Measurements from ENCODE around the gene CDK14.

Gene CDK14

DNA sequence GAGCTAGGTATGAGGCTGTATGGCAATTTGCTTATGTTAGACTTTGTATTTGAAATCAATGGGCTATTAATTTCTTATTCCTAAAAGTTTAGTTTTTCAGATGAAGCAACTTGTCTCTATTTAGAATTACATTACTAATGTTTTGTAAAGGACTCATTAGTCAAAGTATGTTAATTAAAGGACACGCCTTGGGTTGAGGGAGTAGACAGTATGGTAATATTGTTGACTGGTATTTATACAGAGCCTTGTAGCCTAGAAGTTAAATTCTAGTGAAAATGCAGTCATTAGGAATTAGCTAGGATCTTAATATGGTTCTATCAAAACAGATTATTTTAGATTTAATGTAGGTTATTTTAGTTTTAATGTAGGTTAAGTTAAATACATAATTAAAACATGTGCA is 6.2 kb downstream of the CDK14 start:
- no peak overlapping the region for H3K4me3 ChIP-seq (replicated peaks; ENCODE audit: low read depth, low read length)
- no peak for TF ChIP-seq CTCF (IDR thresholded peaks at IDR 0.05; ENCODE audit: low read depth, low read length, missing control alignments)
- no peak for DNase-seq (ENCODE audit: extremely low read depth, low read depth)

DNA sequence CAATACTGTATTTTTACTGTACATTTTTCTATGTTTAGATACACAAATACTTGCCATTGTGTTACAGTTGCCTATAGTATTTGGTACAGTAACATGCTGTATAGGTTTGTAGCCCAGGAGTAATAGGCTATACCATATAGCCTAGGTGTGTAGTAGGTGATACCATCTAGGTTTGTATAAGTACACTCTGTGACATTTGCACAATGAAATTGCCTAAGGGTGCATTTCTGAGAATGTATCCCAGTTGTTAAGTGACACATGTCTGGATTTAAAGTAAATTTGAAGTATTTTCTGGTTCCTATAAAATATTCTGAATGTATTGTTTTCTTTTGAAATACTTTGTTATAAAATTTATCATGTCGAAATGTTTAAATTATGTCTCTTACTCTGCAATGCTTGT is 7.2 kb downstream of the CDK14 start:
- no peak for DNase-seq (ENCODE audit: extremely low read depth, low read depth)
- no peak for TF ChIP-seq CTCF (IDR thresholded peaks at IDR 0.05; ENCODE audit: low read depth, low read length, missing control alignments)
- no peak overlapping the region for H3K4me3 ChIP-seq (replicated peaks; ENCODE audit: low read depth, low read length)

DNA sequence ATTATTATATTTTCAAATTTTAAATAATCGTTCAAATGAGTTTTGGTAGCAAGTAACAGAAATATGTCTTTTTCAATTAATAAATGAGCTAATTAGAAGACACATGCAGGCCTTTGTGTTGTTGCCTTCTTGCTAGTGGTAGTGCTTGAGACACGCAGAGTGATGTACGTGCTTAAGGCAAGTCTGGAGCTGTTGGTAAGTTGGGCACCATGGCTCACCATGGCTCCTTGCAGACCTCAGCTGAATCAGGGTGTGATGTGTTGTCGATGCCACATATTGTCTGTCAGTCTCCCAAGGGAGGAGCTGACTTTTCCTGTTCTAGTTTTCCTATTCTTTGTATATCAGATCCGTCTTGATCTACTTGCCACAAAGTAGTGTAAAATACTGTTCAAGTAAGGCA is 8.3 kb downstream of the CDK14 start:
- no peak for TF ChIP-seq CTCF (IDR thresholded peaks at IDR 0.05; ENCODE audit: low read depth, low read length, missing control alignments)
- no peak overlapping the region for H3K4me3 ChIP-seq (replicated peaks; ENCODE audit: low read depth, low read length)
- DNase-seq (ENCODE audit: extremely low read depth, low read depth): no peak

DNA sequence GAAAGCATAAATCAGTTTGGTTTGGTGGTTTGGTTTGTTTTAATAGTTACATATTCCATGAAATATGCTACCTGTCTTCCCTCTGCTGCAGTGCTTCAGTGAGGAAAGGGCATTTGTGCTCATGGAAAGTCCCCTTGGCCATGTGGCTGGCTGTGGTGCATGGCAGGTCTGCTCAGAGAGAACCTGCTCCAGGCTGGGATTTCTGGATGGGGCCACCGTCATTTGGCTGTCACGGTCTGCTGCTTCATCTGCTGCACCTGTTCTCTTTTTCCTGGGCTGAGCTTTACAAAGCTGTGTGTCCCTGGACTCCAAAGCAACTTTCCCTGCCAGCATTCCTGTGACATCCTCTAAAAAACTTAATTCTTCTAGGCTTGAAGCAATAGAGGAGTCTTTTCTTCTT is 8.9 kb downstream of the CDK14 start:
- no peak for TF ChIP-seq CTCF (IDR thresholded peaks at IDR 0.05; ENCODE audit: low read depth, low read length, missing control alignments)
- no peak overlapping the region for H3K4me3 ChIP-seq (replicated peaks; ENCODE audit: low read depth, low read length)
- no peak for DNase-seq (ENCODE audit: extremely low read depth, low read depth)

GRCh38 chr7:90607196-90607595 is 11.1 kb downstream of the CDK14 start:
- DNase-seq (ENCODE audit: extremely low read depth, low read depth): no peak
- TF ChIP-seq CTCF (IDR thresholded peaks at IDR 0.05; ENCODE audit: low read depth, low read length, missing control alignments): no peak
- no peak overlapping the region for H3K4me3 ChIP-seq (replicated peaks; ENCODE audit: low read depth, low read length)

- DNase-seq (ENCODE audit: extremely low read depth, low read depth): no peak
- H3K4me3 ChIP-seq (replicated peaks; ENCODE audit: low read depth, low read length): no peak overlapping the region
- TF ChIP-seq CTCF (IDR thresholded peaks at IDR 0.05; ENCODE audit: low read depth, low read length, missing control alignments): no peak
Observed at GRCh38 chr7:90610105-90610504, 14.0 kb downstream of the CDK14 start.

- DNase-seq (ENCODE audit: extremely low read depth, low read depth): no peak
- TF ChIP-seq CTCF (IDR thresholded peaks at IDR 0.05; ENCODE audit: low read depth, low read length, missing control alignments): no peak
- no peak overlapping the region for H3K4me3 ChIP-seq (replicated peaks; ENCODE audit: low read depth, low read length)
Observed at GRCh38 chr7:90611115-90611514, 15.0 kb downstream of the CDK14 start.
